WTC11 (cell line): ENCODE results near the gene LAMA4.

Experiments used
- CREB1 ChIP-seq: sonication (generic); formaldehyde crosslinking; IDR thresholded peaks from 2 replicates; pipeline ENCODE4 v1.8.0; 2023; ENCODE audit warnings: mild to moderate bottlenecking, missing genetic modification reagents
- E2F5 ChIP-seq: sonication (generic); formaldehyde crosslinking; IDR thresholded peaks from 2 replicates; pipeline ENCODE4 v1.8.1; 2022; ENCODE audit warnings: mild to moderate bottlenecking, moderate library complexity, missing genetic modification reagents
- FOXJ3 ChIP-seq: sonication (generic); formaldehyde crosslinking; IDR thresholded peaks from 2 replicates; pipeline ENCODE4 v1.9.0; 2021; ENCODE audit warnings: missing genetic modification reagents, mild to moderate bottlenecking, borderline replicate concordance
- MAX ChIP-seq: sonication (generic); formaldehyde crosslinking; IDR thresholded peaks from 2 replicates; pipeline ENCODE4 v1.8.0; 2022; ENCODE audit warnings: mild to moderate bottlenecking, missing genetic modification reagents
- MXD4 ChIP-seq: fragments of 250-450 bp; sonication (Bioruptor Pico); IDR thresholded peaks from 2 replicates; pipeline ENCODE4 v1.8.0; 2021; ENCODE audit warnings: mild to moderate bottlenecking, moderate library complexity, borderline replicate concordance
- MYBL2 ChIP-seq: sonication (generic); formaldehyde crosslinking; IDR thresholded peaks from 2 replicates; pipeline ENCODE4 v1.8.1; 2023; ENCODE audit warnings: mild to moderate bottlenecking, moderate library complexity, missing genetic modification reagents
- NFE2L1 ChIP-seq: sonication (generic); formaldehyde crosslinking; IDR thresholded peaks from 2 replicates; pipeline ENCODE4 v1.8.1; 2023; ENCODE audit warnings: missing genetic modification reagents
- ZNF416 ChIP-seq: fragments of 250-450 bp; sonication (Bioruptor Pico); IDR thresholded peaks from 2 replicates; pipeline ENCODE4 v1.9.0; 2021; ENCODE audit warnings: mild to moderate bottlenecking, inconsistent platforms
- ZSCAN18 ChIP-seq: fragments of 250-450 bp; sonication (Bioruptor Pico); IDR thresholded peaks from 2 replicates; pipeline ENCODE4 v2.1.2; 2022; ENCODE audit warnings: mild to moderate bottlenecking, moderate library complexity
- TF ChIP-seq, protein P1 (sequence below): fragments of 200-600 bp; IDR thresholded peaks from 2 replicates; pipeline ENCODE4 v1.8.0; 2022; ENCODE audit warnings: antibody characterized with exemption
- TF ChIP-seq, protein P2 (sequence below): sonication (generic); formaldehyde crosslinking; IDR thresholded peaks from 2 replicates; pipeline ENCODE4 v1.8.1; 2023; ENCODE audit warnings: mild to moderate bottlenecking, missing genetic modification reagents, moderate library complexity

DNA sequence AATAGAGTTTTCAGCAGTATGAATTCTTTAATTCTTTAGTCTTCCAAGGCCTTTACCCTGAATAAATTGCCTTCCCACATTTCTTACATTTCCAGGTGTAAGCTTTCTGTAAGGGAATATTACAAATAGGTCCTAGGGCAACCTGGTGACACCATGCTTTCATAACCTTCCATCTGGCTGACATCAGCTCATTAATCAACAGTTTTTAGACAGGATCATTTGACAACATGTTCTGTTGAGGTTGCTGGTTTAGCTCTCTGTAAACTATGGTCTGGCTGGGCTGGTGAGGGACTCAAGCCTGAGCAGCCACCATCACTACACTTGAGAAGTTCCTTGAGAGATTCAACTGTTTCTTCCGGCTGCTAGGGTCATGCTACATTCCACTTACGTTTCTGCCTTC, 147.8 kb downstream of the LAMA4 start:
- TF ChIP-seq, protein P1, sequence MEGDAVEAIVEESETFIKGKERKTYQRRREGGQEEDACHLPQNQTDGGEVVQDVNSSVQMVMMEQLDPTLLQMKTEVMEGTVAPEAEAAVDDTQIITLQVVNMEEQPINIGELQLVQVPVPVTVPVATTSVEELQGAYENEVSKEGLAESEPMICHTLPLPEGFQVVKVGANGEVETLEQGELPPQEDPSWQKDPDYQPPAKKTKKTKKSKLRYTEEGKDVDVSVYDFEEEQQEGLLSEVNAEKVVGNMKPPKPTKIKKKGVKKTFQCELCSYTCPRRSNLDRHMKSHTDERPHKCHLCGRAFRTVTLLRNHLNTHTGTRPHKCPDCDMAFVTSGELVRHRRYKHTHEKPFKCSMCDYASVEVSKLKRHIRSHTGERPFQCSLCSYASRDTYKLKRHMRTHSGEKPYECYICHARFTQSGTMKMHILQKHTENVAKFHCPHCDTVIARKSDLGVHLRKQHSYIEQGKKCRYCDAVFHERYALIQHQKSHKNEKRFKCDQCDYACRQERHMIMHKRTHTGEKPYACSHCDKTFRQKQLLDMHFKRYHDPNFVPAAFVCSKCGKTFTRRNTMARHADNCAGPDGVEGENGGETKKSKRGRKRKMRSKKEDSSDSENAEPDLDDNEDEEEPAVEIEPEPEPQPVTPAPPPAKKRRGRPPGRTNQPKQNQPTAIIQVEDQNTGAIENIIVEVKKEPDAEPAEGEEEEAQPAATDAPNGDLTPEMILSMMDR = no peak
- no peak for TF ChIP-seq E2F5 (CRISPR knock-in tag)
- TF ChIP-seq MAX (CRISPR knock-in tag) = no peak
- no peak for TF ChIP-seq NFE2L1 (CRISPR knock-in tag)
- no peak for TF ChIP-seq ZNF416 (CRISPR knock-in tag)
- TF ChIP-seq CREB1 (CRISPR knock-in tag) = no peak
- no peak for TF ChIP-seq ZSCAN18
- TF ChIP-seq MXD4 (CRISPR knock-in tag) = no peak
- no peak for TF ChIP-seq MYBL2 (CRISPR knock-in tag)
- TF ChIP-seq, protein P2, sequence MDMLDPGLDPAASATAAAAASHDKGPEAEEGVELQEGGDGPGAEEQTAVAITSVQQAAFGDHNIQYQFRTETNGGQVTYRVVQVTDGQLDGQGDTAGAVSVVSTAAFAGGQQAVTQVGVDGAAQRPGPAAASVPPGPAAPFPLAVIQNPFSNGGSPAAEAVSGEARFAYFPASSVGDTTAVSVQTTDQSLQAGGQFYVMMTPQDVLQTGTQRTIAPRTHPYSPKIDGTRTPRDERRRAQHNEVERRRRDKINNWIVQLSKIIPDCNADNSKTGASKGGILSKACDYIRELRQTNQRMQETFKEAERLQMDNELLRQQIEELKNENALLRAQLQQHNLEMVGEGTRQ (CRISPR knock-in tag) = no peak
- no peak for TF ChIP-seq FOXJ3 (CRISPR knock-in tag)
